ENCODE results near the gene EGR4.

DNA sequence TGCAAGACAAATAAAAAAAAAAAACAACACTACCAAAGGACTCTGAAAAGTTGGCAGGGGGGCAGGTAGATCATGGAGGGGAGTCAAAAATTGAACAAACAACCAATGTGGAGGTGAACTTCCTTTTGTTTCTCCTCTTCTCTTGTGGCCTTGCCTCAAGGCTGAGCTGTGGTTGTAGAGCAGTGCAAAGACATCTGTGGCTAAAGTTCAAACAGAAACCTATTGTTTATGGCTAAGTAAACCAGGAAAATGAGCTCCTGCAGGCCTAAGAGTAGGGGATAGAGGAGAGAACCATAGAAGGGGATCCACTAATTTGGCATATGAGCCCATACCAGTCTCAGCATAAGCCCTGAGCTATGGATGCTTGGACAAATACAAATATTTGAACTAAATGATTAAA is 40.2 kb upstream of the EGR4 start:
- TF ChIP-seq CTCF (IDR thresholded peaks at IDR 0.05) (no peak), POLR2A (IDR thresholded peaks at IDR 0.05) (no peak), POLR2AphosphoS5 (IDR thresholded peaks at IDR 0.05) (no peak)
